ENCODE measurements around the gene SCARB2.

DNA sequence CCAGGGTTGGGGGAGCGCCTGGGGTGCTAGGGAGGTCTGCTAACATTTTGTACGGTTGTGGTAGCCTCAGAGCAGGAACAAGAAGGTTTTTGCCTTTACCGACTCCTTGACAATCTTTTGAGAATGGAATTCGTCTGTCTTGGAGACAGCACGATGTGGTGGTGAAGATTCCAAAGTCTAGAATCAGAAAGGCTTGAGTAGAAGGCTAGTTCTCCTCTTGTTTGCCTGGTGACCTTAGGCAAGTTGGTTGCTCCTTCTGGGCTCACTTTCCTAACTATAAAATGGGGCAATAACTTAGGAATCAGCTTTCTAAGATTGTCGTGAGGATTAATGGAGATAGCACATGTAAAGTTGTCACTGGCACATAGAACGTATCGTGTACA, 38.6 kb upstream of the SCARB2 start:
- TF ChIP-seq, protein P1, sequence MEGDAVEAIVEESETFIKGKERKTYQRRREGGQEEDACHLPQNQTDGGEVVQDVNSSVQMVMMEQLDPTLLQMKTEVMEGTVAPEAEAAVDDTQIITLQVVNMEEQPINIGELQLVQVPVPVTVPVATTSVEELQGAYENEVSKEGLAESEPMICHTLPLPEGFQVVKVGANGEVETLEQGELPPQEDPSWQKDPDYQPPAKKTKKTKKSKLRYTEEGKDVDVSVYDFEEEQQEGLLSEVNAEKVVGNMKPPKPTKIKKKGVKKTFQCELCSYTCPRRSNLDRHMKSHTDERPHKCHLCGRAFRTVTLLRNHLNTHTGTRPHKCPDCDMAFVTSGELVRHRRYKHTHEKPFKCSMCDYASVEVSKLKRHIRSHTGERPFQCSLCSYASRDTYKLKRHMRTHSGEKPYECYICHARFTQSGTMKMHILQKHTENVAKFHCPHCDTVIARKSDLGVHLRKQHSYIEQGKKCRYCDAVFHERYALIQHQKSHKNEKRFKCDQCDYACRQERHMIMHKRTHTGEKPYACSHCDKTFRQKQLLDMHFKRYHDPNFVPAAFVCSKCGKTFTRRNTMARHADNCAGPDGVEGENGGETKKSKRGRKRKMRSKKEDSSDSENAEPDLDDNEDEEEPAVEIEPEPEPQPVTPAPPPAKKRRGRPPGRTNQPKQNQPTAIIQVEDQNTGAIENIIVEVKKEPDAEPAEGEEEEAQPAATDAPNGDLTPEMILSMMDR (IDR thresholded peaks at IDR 0.05): no peak
- no peak for TF ChIP-seq POLR2A (IDR thresholded peaks at IDR 0.05)

Measured in heart left ventricle (tissue), 13 donors.